ENCODE measurements around the gene CCPG1.

- no peak for TF ChIP-seq CTCF (conservative IDR thresholded peaks at IDR 0.05; ENCODE audit: low read depth, low read length)
- no peak for TF ChIP-seq EZH2 (IDR thresholded peaks at IDR 0.05; ENCODE audit: borderline replicate concordance, low read depth, low read length, poor library complexity, severe bottlenecking)
Measured at GRCh38 chr15:55422089-55422488, 13.9 kb upstream of the CCPG1 start.
